Adrenal gland (tissue), 12 donors: ENCODE measurements around the gene CTXND2. TPM values are rescaled to one million over a fixed set of nuclear protein-coding genes. Genes with fewer than 3 reads are reported as not detected.
"Not testable (repeated sequence)": the region's sequence is repeated elsewhere in the genome, so short reads cannot be mapped to it uniquely, and the experiment has no call there.

Experiments used
- DNase-seq, 7 donors: peaks; one replicate each; pipeline ENCODE4 v3.0.0-alpha.2; 2019 to 2020
- H3K27ac ChIP-seq, 5 donors: fragments of 200-600 bp; sonication (generic) in 4 of 5; 1 replicate in 3 of 5; 2 replicates in 2 of 5; pipeline versions ENCODE4 v1.5.1 to v1.8.0; 2016 to 2020; ENCODE audit warnings: mild to moderate bottlenecking in 1 of 5
- H3K27me3 ChIP-seq: fragments of 200-600 bp; 2 replicates; pipeline ENCODE4 v1.8.0; 2021
- H3K36me3 ChIP-seq, 2 donors: fragments of 200-600 bp; replicated peaks in 1 of 2; 1 replicate in 1 of 2; 2 replicates in 1 of 2; pipeline versions ENCODE4 v1.5.1 to v1.8.0; 2018 to 2022
- H3K4me1 ChIP-seq, 2 donors: fragments of 200-600 bp; replicated peaks in 1 of 2; 1 replicate in 1 of 2; 2 replicates in 1 of 2; pipeline versions ENCODE4 v1.5.1 to v1.8.0; 2018 to 2021
- H3K4me3 ChIP-seq, 4 donors: fragments of 200-600 bp; sonication (generic) in 3 of 4; one replicate each; pipeline ENCODE4 v1.5.1; 2016 to 2018
- H3K9me3 ChIP-seq, 3 donors: fragments of 200-600 bp; sonication (generic) in 1 of 3; replicated peaks in 1 of 3; 1 replicate in 2 of 3; 2 replicates in 1 of 3; pipeline versions ENCODE4 v1.5.1 to v1.8.0; 2016 to 2021
- POLR2A ChIP-seq, 2 donors: fragments of 450-650 bp; IDR thresholded peaks; one replicate each; pipeline ENCODE4 v1.6.1; 2017; ENCODE audit warnings: antibody characterized with exemption in 2 of 2, mild to moderate bottlenecking in 2 of 2, moderate library complexity in 1 of 2
- WGBS, 4 donors: extraction: QIAGEN DNeasy Blood & Tissue Kit in 2 of 4; methylation state at CpG; one replicate each; pipeline versions ENCODE4 v1.1.5 to v1.1.7; 2013 to 2017; 5-methylcytosine and 5-hydroxymethylcytosine counted together
- intact Hi-C, 2 donors: fragments of 100-400 bp; cut with DNase I; formaldehyde crosslinking; loops; one replicate each; pipeline versions ENCODE4 v1.14.1 to v1.15.0; 2022 to 2023
- polyA plus RNA-seq, 3 donors: library from polyadenylated mRNA; stranded (reverse); fragments of 200-250 nt in 2 of 3; fragments of 350-450 nt in 1 of 3; fragmentation: Illumina TruSeq in 1 of 3; extraction: RNeasy Lipid Tissue Mini Kit (QIAGEN cat#74804) in 1 of 3; gene quantifications; one replicate each; pipeline ENCODE4 v1.2.3, GENCODE V29; 2013 to 2014
- total RNA-seq, 9 donors: library from RNA; depleted of rRNA in 4 of 9; stranded (reverse); fragments of >200 nt in 4 of 9; fragments of 120-200 nt in 1 of 9; fragmentation: NEBNext Ultra II Directional in 1 of 9; extraction: Animal tissue kit (Norgen Biotek cat#: 25700) in 1 of 9; gene quantifications; one replicate each; pipeline versions ENCODE4 v1.1.0 to v1.2.4, GENCODE V29; 2013 to 2023
- TF ChIP-seq, protein P1 (sequence below), 6 experiments: fragments of 450-650 bp in 4 of 6; fragments of 200-600 bp in 2 of 6; sonication (generic) in 1 of 6; IDR thresholded peaks; 1 replicate in 5 of 6; 2 replicates in 1 of 6; pipeline versions ENCODE4 v1.5.1 to v1.8.0; 2016 to 2021; ENCODE audit warnings: antibody characterized with exemption in 6 of 6, mild to moderate bottlenecking in 2 of 6, moderate library complexity in 1 of 6
- donor health status: healthy with polysubstance abuse.
- donor health status: Bipolar disorder and iron deficiency.
- donor health status: DM: yes; HTN: yes; CAD: no.
- donor health status: DM: no; HTN: no; CAD: no.
- donor health status: DM: no; HTN: no; CAD: no.
- donor health status: DM: yes; HTN: yes; CAD: no.

CTXND2 gene
- total and polyA plus RNA-seq, 12 donors = not detected

DNA sequence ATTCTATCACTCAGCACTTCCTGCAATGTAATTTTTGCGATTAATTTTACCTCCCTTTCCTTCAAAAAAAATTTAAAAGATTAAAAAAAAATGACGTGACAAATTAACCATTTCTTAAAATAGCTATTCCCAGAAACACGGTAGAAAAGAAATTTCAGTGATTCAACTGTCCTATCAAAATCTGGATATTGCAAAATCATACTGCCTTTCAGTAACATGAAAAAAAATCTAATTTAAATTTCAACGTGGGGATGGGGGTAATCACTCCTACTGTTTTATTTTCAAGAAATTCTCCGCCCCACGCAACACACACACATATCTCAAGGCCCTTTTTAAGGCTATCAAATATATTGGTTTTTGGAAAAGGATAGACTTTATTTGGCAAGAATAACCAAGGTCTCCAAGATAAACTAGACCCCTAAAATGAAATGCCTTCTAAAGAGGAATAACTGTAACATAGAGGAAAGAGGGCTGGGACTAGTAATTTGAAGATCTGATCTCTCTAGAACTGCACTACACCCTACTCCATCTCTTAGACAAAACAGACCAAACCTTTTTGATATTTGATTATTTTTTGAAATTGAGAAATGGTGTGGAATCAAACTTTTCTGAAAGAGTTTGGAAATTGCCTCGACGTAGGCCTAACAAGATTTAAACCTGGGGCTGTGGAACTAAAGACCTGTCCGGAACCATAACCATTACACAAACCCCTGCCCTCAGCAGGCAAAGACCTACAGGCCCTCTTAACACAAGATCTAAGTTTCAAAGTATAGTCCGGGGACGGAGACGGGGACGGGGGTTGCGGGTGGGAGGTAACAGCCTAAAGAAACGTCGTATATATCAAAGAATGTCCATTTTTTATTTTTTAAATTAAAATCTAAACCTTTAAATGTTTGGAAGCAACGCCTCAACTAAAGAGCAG lies 11.5 kb upstream of the CTXND2 start:
- Histone ChIP-seq H3K27ac (peak overlapping the region; percentile 90 to 99 (median 96)), H3K4me3 (peak overlapping the region in 3 of 4 donors; percentile 77 to 100 (median 87)), H3K27me3 (no peaks in the 10 kb centered on the region), H3K4me1 (peaks cover 14 to 39% of the 10 kb centered on the region in 2 donors), H3K36me3 (no peaks in the 10 kb centered on the region), H3K9me3 (no peaks in the 10 kb centered on the region)
- TF ChIP-seq POLR2A (IDR thresholded peaks at IDR 0.05) = peak in 1 of 2 donors; percentile 38
- TF ChIP-seq, protein P1, sequence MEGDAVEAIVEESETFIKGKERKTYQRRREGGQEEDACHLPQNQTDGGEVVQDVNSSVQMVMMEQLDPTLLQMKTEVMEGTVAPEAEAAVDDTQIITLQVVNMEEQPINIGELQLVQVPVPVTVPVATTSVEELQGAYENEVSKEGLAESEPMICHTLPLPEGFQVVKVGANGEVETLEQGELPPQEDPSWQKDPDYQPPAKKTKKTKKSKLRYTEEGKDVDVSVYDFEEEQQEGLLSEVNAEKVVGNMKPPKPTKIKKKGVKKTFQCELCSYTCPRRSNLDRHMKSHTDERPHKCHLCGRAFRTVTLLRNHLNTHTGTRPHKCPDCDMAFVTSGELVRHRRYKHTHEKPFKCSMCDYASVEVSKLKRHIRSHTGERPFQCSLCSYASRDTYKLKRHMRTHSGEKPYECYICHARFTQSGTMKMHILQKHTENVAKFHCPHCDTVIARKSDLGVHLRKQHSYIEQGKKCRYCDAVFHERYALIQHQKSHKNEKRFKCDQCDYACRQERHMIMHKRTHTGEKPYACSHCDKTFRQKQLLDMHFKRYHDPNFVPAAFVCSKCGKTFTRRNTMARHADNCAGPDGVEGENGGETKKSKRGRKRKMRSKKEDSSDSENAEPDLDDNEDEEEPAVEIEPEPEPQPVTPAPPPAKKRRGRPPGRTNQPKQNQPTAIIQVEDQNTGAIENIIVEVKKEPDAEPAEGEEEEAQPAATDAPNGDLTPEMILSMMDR (IDR thresholded peaks at IDR 0.05) = no peak
- DNase-seq = peak in 3 of 7 donors; percentile 26 to 32 (median 29)
- intact Hi-C loops = no loop called here
- WGBS, 4 donors = 3 to 4% (median 4%) methylated on average over 17 of the region's 17 CpGs

DNA sequence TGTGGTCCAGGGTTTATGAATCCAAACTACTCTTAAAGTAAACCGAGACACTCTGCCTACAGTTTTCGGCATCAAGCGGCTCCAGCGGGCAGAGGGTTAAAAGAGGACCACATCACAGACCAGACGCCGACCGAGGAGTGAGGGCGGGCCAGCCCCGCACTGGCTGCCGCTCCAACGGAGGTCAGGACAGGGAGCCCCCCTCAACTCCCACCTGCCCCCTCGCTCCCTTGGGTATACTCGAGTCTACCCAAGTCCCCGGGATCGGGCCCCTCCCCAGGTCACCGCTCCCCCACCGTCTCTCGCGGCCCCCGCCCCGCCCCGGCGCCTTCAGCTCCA lies 10.8 kb upstream of the CTXND2 start:
- Histone ChIP-seq H3K27me3 (no peaks in the 10 kb centered on the region), H3K36me3 (no peaks in the 10 kb centered on the region), H3K4me1 (peaks cover 14 to 36% of the 10 kb centered on the region in 2 donors), H3K9me3 (no peaks in the 10 kb centered on the region), H3K4me3 (peak overlapping the region; percentile 50 to 100 (median 82)), H3K27ac (peak overlapping the region; percentile 90 to 99 (median 96))
- intact Hi-C loops = no loop called here
- peak in 3 of 7 donors; percentile 73 to 85 (median 75) for DNase-seq
- no peak for TF ChIP-seq POLR2A (IDR thresholded peaks at IDR 0.05)
- TF ChIP-seq, protein P1 (IDR thresholded peaks at IDR 0.05) = no peak
- WGBS, 4 donors = 0 to 1% (median 1%) methylated on average over 16 to 23 of the region's 23 CpGs

DNA sequence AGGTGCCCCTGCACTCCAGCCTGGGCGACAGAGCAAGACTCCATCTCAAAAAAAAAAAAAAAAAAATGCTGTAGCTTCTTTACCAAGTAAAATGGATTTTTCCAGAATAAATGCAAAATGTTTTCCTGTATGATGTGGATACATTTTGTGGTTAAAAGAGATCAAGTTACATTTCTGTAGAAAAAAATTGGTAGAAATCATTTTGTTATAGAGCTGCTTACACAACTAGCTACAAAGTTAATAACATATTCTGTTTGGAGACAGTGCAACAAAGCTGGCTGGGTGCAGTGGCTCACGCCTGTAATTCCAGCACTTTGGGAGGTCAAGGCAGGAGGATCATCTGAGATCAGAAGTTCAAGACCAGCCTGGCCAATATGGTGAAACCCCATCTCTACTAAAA lies 8.0 kb upstream of the CTXND2 start:
- H3K9me3 ChIP-seq, H3K36me3 ChIP-seq, H3K27ac ChIP-seq, H3K27me3 ChIP-seq, DNase-seq, H3K4me3 ChIP-seq, intact Hi-C loops: not testable (repeated sequence)
- 70 to 87% (median 76%) methylated on average over 2 of the region's 2 CpGs for WGBS, 4 donors
- H3K4me1 ChIP-seq = peaks cover 14 to 22% of the 10 kb centered on the region in 2 donors

DNA sequence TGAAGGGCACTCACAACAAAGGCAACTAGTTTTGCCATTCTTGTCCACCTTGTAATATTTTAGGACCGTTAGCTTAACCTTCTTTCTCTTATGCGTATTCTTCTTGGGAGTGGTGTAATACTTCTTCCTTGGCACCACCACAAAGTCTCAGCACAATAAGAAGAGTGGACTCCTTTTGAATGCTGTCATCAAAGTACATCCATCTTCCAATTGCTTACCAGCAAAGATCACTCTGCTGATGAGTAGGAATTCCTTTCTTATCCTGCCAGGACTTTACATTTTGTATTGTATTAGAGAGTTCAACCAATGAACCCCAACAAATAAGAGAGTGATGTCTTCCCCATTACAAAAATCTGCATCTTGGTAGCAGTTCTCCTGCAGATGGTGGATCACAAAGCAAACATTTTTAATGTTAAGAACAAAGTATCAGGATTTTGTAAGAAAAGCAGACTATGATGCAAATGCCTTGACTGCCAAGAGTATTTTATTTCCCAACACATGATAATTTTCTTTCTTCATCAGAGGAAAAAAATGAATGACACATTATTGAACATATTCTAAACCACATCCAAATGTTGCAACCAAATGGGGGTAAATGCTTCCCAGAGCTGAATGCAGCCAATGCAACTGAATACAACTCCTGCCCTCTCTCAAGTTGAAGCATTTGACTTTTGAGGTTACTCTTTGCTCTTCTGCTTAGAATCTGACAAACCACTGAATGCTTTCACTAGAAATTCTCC lies 5.4 kb upstream of the CTXND2 start:
- no peaks in the 10 kb centered on the region for H3K9me3 ChIP-seq
- peak in 1 of 7 donors; percentile 34 for DNase-seq
- WGBS, 4 donors = 43 to 48% (median 44%) methylated on average over 2 of the region's 2 CpGs
- intact Hi-C loops = no loop called here
- peaks cover 3 to 11% of the 10 kb centered on the region in 2 donors for H3K4me1 ChIP-seq
- TF ChIP-seq, protein P1 (IDR thresholded peaks at IDR 0.05) = no peak
- no peak for TF ChIP-seq POLR2A (IDR thresholded peaks at IDR 0.05)
- H3K36me3 ChIP-seq = no peaks in the 10 kb centered on the region
- H3K4me3 ChIP-seq = no peak overlapping the region
- H3K27me3 ChIP-seq = no peaks in the 10 kb centered on the region
- peak overlapping the region in 3 of 5 donors; percentile 24 to 55 (median 53) for H3K27ac ChIP-seq

DNA sequence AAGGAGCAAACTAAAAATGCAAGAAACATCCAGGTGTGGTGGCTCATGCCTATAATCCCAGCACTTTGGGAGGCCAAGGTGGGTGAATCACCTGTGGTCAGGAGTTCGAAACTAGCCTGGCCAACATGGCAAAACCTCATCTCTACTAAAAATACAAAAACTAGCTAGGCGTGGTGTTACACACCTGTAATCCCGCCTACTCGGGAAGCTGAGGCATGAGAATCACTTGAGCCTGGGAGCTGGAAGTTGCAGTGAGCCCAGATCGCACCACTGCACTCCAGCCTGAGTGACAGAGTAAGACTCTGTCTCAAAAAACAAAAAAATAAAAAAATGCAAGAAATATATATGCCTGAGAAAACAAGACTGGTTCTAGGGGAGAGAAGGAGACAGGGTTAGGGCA lies 3.8 kb upstream of the CTXND2 start:
- intact Hi-C loops, H3K9me3 ChIP-seq, H3K4me3 ChIP-seq, H3K27me3 ChIP-seq, H3K4me1 ChIP-seq, H3K36me3 ChIP-seq, H3K27ac ChIP-seq, DNase-seq: not testable (repeated sequence)
- WGBS, 4 donors = 83 to 92% (median 90%) methylated on average over 5 of the region's 5 CpGs
